HEK293 (cell line): ENCODE results near the gene ORAI2.

Experiments used
- CTCF ChIA-PET: fragments of 350-600 bp; formaldehyde crosslinking; extraction: SDS; loops from one replicate; lab custom pipeline; 2021; ENCODE audit warnings: antibody characterized with exemption; lab: Yijun Ruan, JAX
- POLR2A ChIA-PET: fragments of 300-600 bp; formaldehyde crosslinking; extraction: SDS; loops from one replicate; lab custom pipeline; 2020; ENCODE audit warnings: antibody characterized with exemption, inconsistent platforms; lab: Yijun Ruan, JAX
- H3K27ac ChIP-seq: fragments of 200-500 bp; sonication (Bioruptor generic); 2 replicates; pipeline ENCODE4 v1.5.1; 2014; ENCODE audit warnings: low read depth, low read length, control low read depth, inconsistent platforms; ENCODE audit errors: extremely low read depth
- H3K36me3 ChIP-seq, 2 experiments: fragments of 200-500 bp in 1 of 2; sonication (Bioruptor generic) in 1 of 2; 1 replicate in 1 of 2; 2 replicates in 1 of 2; pipeline ENCODE4 v1.5.1; 2014 to 2017; ENCODE audit warnings: inconsistent platforms in 2 of 2, low read length in 2 of 2; ENCODE audit not compliant: control insufficient read depth in 2 of 2, insufficient read depth in 1 of 2
- H3K4me1 ChIP-seq: fragments of 200-500 bp; sonication (Bioruptor generic); 2 replicates; pipeline ENCODE4 v1.5.1; 2014; ENCODE audit warnings: mild to moderate bottlenecking, low read length, inconsistent platforms; ENCODE audit not compliant: control insufficient read depth, insufficient read depth
- H3K4me3 ChIP-seq: 2 replicates; pipeline ENCODE4 v1.5.1; 2011; ENCODE audit warnings: low read depth, mild to moderate bottlenecking, control low read depth, low read length, moderate library complexity
- H3K9me3 ChIP-seq: fragments of 200-500 bp; sonication (Bioruptor generic); 2 replicates; pipeline ENCODE4 v1.5.1; 2014; ENCODE audit warnings: low read depth, low read length, inconsistent platforms; ENCODE audit not compliant: control insufficient read depth, insufficient read depth
- GLIS1 ChIP-seq: fragments of 450-650 bp; formaldehyde crosslinking; IDR thresholded peaks from 2 replicates; pipeline ENCODE4 v1.5.1; 2016; ENCODE audit warnings: missing biosample characterization, missing genetic modification characterization
- KLF16 ChIP-seq: fragments of 450-650 bp; formaldehyde crosslinking; IDR thresholded peaks from 2 replicates; pipeline ENCODE4 v1.5.1; 2017; ENCODE audit warnings: missing biosample characterization, missing genetic modification characterization
- ZBTB1 ChIP-seq: fragments of 450-650 bp; formaldehyde crosslinking; IDR thresholded peaks from 2 replicates; pipeline ENCODE4 v1.5.1; 2016; ENCODE audit warnings: missing biosample characterization, missing genetic modification characterization
- ZFP41 ChIP-seq: fragments of 450-650 bp; formaldehyde crosslinking; IDR thresholded peaks from 2 replicates; pipeline ENCODE4 v1.5.1; 2016; ENCODE audit warnings: missing biosample characterization, missing genetic modification characterization, borderline replicate concordance
- ZNF121 ChIP-seq: fragments of 450-650 bp; formaldehyde crosslinking; IDR thresholded peaks from 2 replicates; pipeline ENCODE4 v1.5.1; 2016; ENCODE audit warnings: missing biosample characterization, missing genetic modification characterization
- ZNF140 ChIP-seq: fragments of 450-650 bp; formaldehyde crosslinking; IDR thresholded peaks from 2 replicates; pipeline ENCODE4 v1.5.1; 2016; ENCODE audit warnings: missing biosample characterization, missing genetic modification characterization
- ZNF211 ChIP-seq: fragments of 450-650 bp; formaldehyde crosslinking; IDR thresholded peaks from 2 replicates; pipeline ENCODE4 v1.5.1; 2016; ENCODE audit warnings: low read depth, missing biosample characterization, missing genetic modification characterization
- ZNF239 ChIP-seq: fragments of 450-650 bp; formaldehyde crosslinking; IDR thresholded peaks from 2 replicates; pipeline ENCODE4 v1.5.1; 2016; ENCODE audit warnings: missing biosample characterization, missing genetic modification characterization
- ZNF274 ChIP-seq, 2 experiments: fragments of 200-500 bp in 1 of 2; fragments of 450-650 bp in 1 of 2; sonication (Bioruptor generic) in 1 of 2; formaldehyde crosslinking in 1 of 2; IDR thresholded peaks; 2 replicates each; pipeline versions ENCODE4 v1.5.1 to v1.6.1; 2014 to 2016; ENCODE audit warnings: borderline replicate concordance in 1 of 2, inconsistent platforms in 1 of 2, low read length in 1 of 2, missing biosample characterization in 1 of 2, missing genetic modification characterization in 1 of 2
- ZNF37A ChIP-seq: fragments of 450-650 bp; IDR thresholded peaks from 2 replicates; pipeline ENCODE4 v1.5.1; 2018; ENCODE audit warnings: missing biosample characterization, missing genetic modification characterization
- ZNF426 ChIP-seq: fragments of 450-650 bp; formaldehyde crosslinking; IDR thresholded peaks from 2 replicates; pipeline ENCODE4 v1.5.1; 2017; ENCODE audit warnings: missing biosample characterization, missing genetic modification characterization, mild to moderate bottlenecking, inconsistent platforms, moderate library complexity
- ZNF510 ChIP-seq: fragments of 450-650 bp; formaldehyde crosslinking; IDR thresholded peaks from 2 replicates; pipeline ENCODE4 v1.5.1; 2018; ENCODE audit warnings: mild to moderate bottlenecking, missing genetic modification characterization, missing biosample characterization; ENCODE audit not compliant: insufficient replicate concordance
- ZNF610 ChIP-seq: fragments of 450-650 bp; formaldehyde crosslinking; IDR thresholded peaks from 2 replicates; pipeline ENCODE4 v1.5.1; 2016; ENCODE audit warnings: missing biosample characterization, missing genetic modification characterization, borderline replicate concordance
- ZNF621 ChIP-seq: fragments of 450-650 bp; formaldehyde crosslinking; IDR thresholded peaks from 2 replicates; pipeline ENCODE4 v1.5.1; 2017; ENCODE audit warnings: missing biosample characterization, missing genetic modification characterization
- ZNF623 ChIP-seq: fragments of 450-650 bp; formaldehyde crosslinking; IDR thresholded peaks from 2 replicates; pipeline ENCODE4 v1.5.1; 2016; ENCODE audit warnings: missing biosample characterization, missing genetic modification characterization
- ZNF664 ChIP-seq: fragments of 450-650 bp; formaldehyde crosslinking; IDR thresholded peaks from 2 replicates; pipeline ENCODE4 v1.5.1; 2016; ENCODE audit warnings: missing biosample characterization, missing genetic modification characterization
- ZNF677 ChIP-seq: fragments of 450-650 bp; IDR thresholded peaks from 2 replicates; pipeline ENCODE4 v1.5.0; 2018; ENCODE audit warnings: missing biosample characterization, mild to moderate bottlenecking, missing genetic modification characterization, moderate library complexity
- TF ChIP-seq, protein P1 (sequence below): fragments of 450-650 bp; formaldehyde crosslinking; IDR thresholded peaks from 2 replicates; pipeline ENCODE4 v1.5.1; 2016; ENCODE audit warnings: missing biosample characterization, missing genetic modification characterization
- TF ChIP-seq, protein P2 (sequence below): fragments of 450-650 bp; formaldehyde crosslinking; IDR thresholded peaks from 2 replicates; pipeline ENCODE4 v1.5.1; 2016; ENCODE audit warnings: missing biosample characterization, missing genetic modification characterization
- TF ChIP-seq, protein P3 (sequence below): fragments of 450-650 bp; formaldehyde crosslinking; IDR thresholded peaks from 2 replicates; pipeline ENCODE4 v1.5.1; 2016; ENCODE audit warnings: missing biosample characterization, missing genetic modification characterization

The ORAI2 gene

DNA sequence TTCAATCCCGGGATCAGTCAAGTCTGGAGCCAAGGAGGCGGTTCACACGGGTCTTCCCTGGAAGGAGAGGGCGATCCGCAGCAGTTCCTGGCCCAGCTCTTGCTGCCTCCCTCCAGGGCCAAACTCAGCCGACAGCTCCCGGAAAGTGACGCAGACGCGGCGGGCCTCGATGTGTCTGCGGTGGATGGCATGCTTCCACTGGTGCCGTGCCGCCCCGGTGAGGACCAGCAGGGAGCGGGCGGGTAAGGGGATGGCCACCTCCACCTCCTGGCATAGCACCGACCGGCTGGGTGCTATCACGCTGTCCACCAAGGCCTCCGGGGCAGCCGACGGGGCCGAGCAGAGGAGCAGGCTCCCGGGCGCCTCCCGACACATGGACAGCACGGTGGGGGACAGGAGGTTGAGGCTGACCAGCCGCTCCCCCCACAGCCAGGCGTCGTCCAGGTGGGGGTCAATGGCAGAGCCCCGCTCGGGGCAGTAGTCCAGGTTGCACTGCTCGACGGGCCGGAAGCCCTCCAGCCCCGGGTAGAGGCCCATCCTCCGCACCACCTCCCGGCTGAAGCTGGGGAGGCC lies 24.1 kb downstream of the ORAI2 start:
- Histone ChIP-seq H3K4me1 (peaks cover 3% of the 10 kb centered on the region; the same call in 1 of the 2 replicates), H3K4me3 (no peak overlapping the region), H3K27ac (no peak overlapping the region), H3K36me3 (peaks cover 8 to 25% of the 10 kb centered on the region in 2 experiments; a peak in 2 of 3 replicates), H3K9me3 (no peaks in the 10 kb centered on the region)
- TF ChIP-seq ZNF211 (no peak), ZNF610 (tag by site-specific recombination) (no peak), ZNF274 (IDR thresholded peaks at IDR 0.05; ENCODE audit: low read length) (no peak), ZNF274 (tag by site-specific recombination; IDR thresholded peaks at IDR 0.05; ENCODE audit: borderline replicate concordance) (no peak), ZNF121 (no peak), ZNF677 (no peak), ZBTB1 (no peak), ZNF664 (tag by site-specific recombination) (no peak), KLF16 (no peak), GLIS1 (tag by site-specific recombination) (no peak), ZNF510 (tag by site-specific recombination) (no peak)
- TF ChIP-seq, protein P1, sequence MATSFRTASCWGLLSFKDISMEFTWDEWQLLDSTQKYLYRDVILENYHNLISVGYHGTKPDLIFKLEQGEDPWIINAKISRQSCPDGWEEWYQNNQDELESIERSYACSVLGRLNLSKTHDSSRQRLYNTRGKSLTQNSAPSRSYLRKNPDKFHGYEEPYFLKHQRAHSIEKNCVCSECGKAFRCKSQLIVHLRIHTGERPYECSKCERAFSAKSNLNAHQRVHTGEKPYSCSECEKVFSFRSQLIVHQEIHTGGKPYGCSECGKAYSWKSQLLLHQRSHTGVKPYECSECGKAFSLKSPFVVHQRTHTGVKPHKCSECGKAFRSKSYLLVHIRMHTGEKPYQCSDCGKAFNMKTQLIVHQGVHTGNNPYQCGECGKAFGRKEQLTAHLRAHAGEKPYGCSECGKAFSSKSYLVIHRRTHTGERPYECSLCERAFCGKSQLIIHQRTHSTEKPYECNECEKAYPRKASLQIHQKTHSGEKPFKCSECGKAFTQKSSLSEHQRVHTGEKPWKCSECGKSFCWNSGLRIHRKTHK (tag by site-specific recombination), result no peak
- TF ChIP-seq, protein P2, sequence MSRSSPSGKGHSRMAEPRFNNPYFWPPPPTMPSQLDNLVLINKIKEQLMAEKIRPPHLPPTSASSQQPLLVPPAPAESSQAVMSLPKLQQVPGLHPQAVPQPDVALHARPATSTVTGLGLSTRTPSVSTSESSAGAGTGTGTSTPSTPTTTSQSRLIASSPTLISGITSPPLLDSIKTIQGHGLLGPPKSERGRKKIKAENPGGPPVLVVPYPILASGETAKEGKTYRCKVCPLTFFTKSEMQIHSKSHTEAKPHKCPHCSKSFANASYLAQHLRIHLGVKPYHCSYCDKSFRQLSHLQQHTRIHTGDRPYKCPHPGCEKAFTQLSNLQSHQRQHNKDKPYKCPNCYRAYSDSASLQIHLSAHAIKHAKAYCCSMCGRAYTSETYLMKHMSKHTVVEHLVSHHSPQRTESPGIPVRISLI (tag by site-specific recombination), result no peak
- TF ChIP-seq, protein P3, sequence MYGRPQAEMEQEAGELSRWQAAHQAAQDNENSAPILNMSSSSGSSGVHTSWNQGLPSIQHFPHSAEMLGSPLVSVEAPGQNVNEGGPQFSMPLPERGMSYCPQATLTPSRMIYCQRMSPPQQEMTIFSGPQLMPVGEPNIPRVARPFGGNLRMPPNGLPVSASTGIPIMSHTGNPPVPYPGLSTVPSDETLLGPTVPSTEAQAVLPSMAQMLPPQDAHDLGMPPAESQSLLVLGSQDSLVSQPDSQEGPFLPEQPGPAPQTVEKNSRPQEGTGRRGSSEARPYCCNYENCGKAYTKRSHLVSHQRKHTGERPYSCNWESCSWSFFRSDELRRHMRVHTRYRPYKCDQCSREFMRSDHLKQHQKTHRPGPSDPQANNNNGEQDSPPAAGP (tag by site-specific recombination), result no peak
- ChIA-PET CTCF (interaction anchor here (2.7 kb wide), 1 partner anchor 10 kb away, joined by 10 read pairs; no protein-coding TSS in a partner anchor), POLR2A (interaction anchor here (0.7 to 2.2 kb wide), 2 partner anchors 8 to 742 kb away, joined by 3 to 10 read pairs; no protein-coding TSS in a partner anchor)

DNA sequence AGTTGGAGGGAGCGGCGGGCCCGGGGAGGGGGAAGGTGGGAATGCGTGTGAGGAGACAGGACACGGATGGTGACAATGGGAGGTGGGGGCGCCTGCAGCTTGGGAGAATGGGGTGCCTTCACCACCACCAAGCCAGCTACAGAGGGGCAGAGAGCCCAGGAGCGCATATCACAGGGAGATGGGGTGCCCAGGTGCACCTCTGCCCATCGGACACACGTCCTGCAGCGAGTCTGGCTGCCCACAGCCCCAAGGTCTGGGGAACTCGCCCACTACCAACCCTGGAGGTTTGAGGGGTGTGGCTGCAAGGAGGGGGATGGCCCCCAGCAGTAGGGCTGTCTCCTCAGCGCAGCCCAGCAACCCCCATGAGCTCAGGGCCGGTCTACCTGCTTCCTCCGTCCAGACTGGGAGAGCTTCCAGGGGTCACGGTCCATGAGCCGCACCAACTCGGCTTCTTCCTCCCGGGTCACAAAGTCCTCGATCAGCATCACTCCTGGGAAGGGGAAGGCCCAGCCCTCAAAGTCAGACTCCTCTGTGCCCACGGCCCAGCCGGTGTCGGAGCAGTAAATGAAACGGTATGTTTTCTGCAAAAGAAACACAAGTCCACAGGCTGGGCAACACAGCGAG lies 26.0 kb downstream of the ORAI2 start:
- ChIA-PET POLR2A (interaction anchor here (0.5 kb wide), 1 partner anchor 1144 kb away, joined by 6 read pairs; no protein-coding TSS in a partner anchor), CTCF (interaction anchor here (0.6 kb wide), 1 partner anchor 55 kb away, joined by 5 read pairs; no protein-coding TSS in a partner anchor)
- Histone ChIP-seq H3K36me3 (peaks cover 8 to 25% of the 10 kb centered on the region in 2 experiments; a peak in 2 of 3 replicates), H3K4me3 (no peak overlapping the region), H3K27ac (no peak overlapping the region), H3K4me1 (peaks cover 3% of the 10 kb centered on the region; the same call in 1 of the 2 replicates), H3K9me3 (no peaks in the 10 kb centered on the region)
- TF ChIP-seq ZNF239 (tag by site-specific recombination), result no peak
- no peak for TF ChIP-seq ZFP41 (tag by site-specific recombination)
- TF ChIP-seq ZNF140 (tag by site-specific recombination), result no peak
- TF ChIP-seq ZNF426 (tag by site-specific recombination), result no peak
- no peak for TF ChIP-seq ZNF37A (tag by site-specific recombination)
- no peak for TF ChIP-seq ZNF623 (tag by site-specific recombination)
- TF ChIP-seq ZNF621 (tag by site-specific recombination), result no peak
- TF ChIP-seq, all 188 proteins: peak for 0
